DOHH2 (cell line): ENCODE data around the gene CAMK1G.

Experiments
- H3F3A ChIP-seq: fragments of 200-600 bp; sonication (generic), shearing (Covaris generic); 2 replicates; pipeline ENCODE4 v1.6.0; 2016; ENCODE audit warnings: antibody characterized with exemption, mild to moderate bottlenecking; ENCODE audit not compliant: control insufficient read depth, insufficient read depth
- H3K27ac ChIP-seq: fragments of 200-600 bp; sonication (generic); 2 replicates; pipeline ENCODE4 v1.5.1; 2014; ENCODE audit warnings: low read depth, mild to moderate bottlenecking, low read length, moderate library complexity
- H3K27me3 ChIP-seq: fragments of 200-600 bp; sonication (generic); 2 replicates; pipeline ENCODE4 v1.6.1; 2014; ENCODE audit warnings: mild to moderate bottlenecking, low read length, mixed read lengths; ENCODE audit not compliant: control insufficient read depth
- H3K36me3 ChIP-seq: fragments of 200-600 bp; sonication (generic); 2 replicates; pipeline ENCODE4 v1.6.1; 2014; ENCODE audit warnings: mild to moderate bottlenecking, low read length, moderate library complexity, mixed read lengths; ENCODE audit not compliant: control insufficient read depth
- H3K4me1 ChIP-seq: fragments of 200-600 bp; sonication (generic); 2 replicates; pipeline ENCODE4 v1.6.1; 2014; ENCODE audit warnings: mild to moderate bottlenecking, low read length, mixed read lengths; ENCODE audit not compliant: control insufficient read depth
- H3K4me2 ChIP-seq: fragments of 200-600 bp; sonication (generic); 2 replicates; pipeline ENCODE4 v1.6.0; 2014; ENCODE audit warnings: mild to moderate bottlenecking, low read length, moderate library complexity
- H3K4me3 ChIP-seq: fragments of 200-600 bp; sonication (generic); 2 replicates; pipeline ENCODE4 v1.5.1; 2014; ENCODE audit warnings: mild to moderate bottlenecking, low read length, mixed read lengths
- H3K79me2 ChIP-seq: fragments of 200-600 bp; sonication (generic); 2 replicates; pipeline ENCODE4 v1.6.1; 2014; ENCODE audit warnings: mild to moderate bottlenecking, low read length, mixed read lengths; ENCODE audit not compliant: control insufficient read depth
- H3K9me2 ChIP-seq: fragments of 200-600 bp; sonication (generic); replicated peaks from 2 replicates; pipeline ENCODE4 v1.6.1; 2014; ENCODE audit warnings: mild to moderate bottlenecking, low read length, mixed read lengths; ENCODE audit not compliant: control insufficient read depth
- H3K9me3 ChIP-seq: fragments of 200-600 bp; sonication (generic); 2 replicates; pipeline ENCODE4 v1.6.1; 2014; ENCODE audit warnings: antibody characterized with exemption, low read length, mixed read lengths; ENCODE audit not compliant: control insufficient read depth, insufficient read depth
- H4K20me1 ChIP-seq: fragments of 200-600 bp; sonication (generic); 2 replicates; pipeline ENCODE4 v1.6.0; 2014; ENCODE audit warnings: low read depth, mild to moderate bottlenecking, antibody characterized with exemption, low read length, moderate library complexity; ENCODE audit not compliant: control insufficient read depth, insufficient read depth
- CTCF ChIP-seq: fragments of 200-600 bp; sonication (generic); IDR thresholded peaks from one replicate; pipeline ENCODE4 v1.5.1; 2014; ENCODE audit warnings: antibody characterized with exemption, mild to moderate bottlenecking, low read depth, low read length; ENCODE audit not compliant: poor library complexity, severe bottlenecking
- EZH2phosphoT487 ChIP-seq: fragments of 200-600 bp; sonication (generic); IDR thresholded peaks from 2 replicates; pipeline ENCODE4 v1.6.1; 2017; ENCODE audit warnings: borderline replicate concordance, mild to moderate bottlenecking, antibody characterized with exemption, low read length, moderate library complexity, mixed read lengths

The CAMK1G gene

GRCh38 chr1:209612646-209613399 lies 29.3 kb downstream of the CAMK1G start:
- Histone ChIP-seq H3K9me3 (no peaks in the 10 kb centered on the region), H3K36me3 (no peaks in the 10 kb centered on the region)

GRCh38 chr1:209613400-209614150 lies 30.1 kb downstream of the CAMK1G start:
- Histone ChIP-seq H3K9me2 (no peaks in the 10 kb centered on the region), H3K4me3 (no peak overlapping the region), H3F3A (no peaks in the 10 kb centered on the region), H4K20me1 (no peaks in the 10 kb centered on the region), H3K4me2 (no peak overlapping the region), H3K9me3 (no peaks in the 10 kb centered on the region), H3K27me3 (no peaks in the 10 kb centered on the region), H3K4me1 (no peaks in the 10 kb centered on the region), H3K27ac (no peak overlapping the region), H3K36me3 (no peaks in the 10 kb centered on the region), H3K79me2 (no peaks in the 10 kb centered on the region)
- TF ChIP-seq CTCF, result no peak
- no peak for TF ChIP-seq EZH2phosphoT487

More at GRCh38 chr1:209612646-209613399, 29.3 kb downstream of the CAMK1G start:
- Histone ChIP-seq H3K4me3 (no peak overlapping the region), H3K4me1 (no peaks in the 10 kb centered on the region), H3K27ac (no peak overlapping the region), H3K4me2 (no peak overlapping the region), H4K20me1 (no peaks in the 10 kb centered on the region), H3K79me2 (no peaks in the 10 kb centered on the region), H3F3A (no peaks in the 10 kb centered on the region), H3K9me2 (no peaks in the 10 kb centered on the region), H3K27me3 (no peaks in the 10 kb centered on the region)
- TF ChIP-seq EZH2phosphoT487 (no peak), CTCF (no peak)

GRCh38 chr1:209614151-209614420 lies 30.6 kb downstream of the CAMK1G start:
- H3K4me2 ChIP-seq, result no peak overlapping the region
- H3K9me3 ChIP-seq, result no peaks in the 10 kb centered on the region
- no peaks in the 10 kb centered on the region for H3K9me2 ChIP-seq
- H3K27me3 ChIP-seq, result no peaks in the 10 kb centered on the region
- no peaks in the 10 kb centered on the region for H3K36me3 ChIP-seq
- H3K27ac ChIP-seq, result no peak overlapping the region
- H3K4me3 ChIP-seq, result no peak overlapping the region
- H3K4me1 ChIP-seq, result no peaks in the 10 kb centered on the region
- TF ChIP-seq EZH2phosphoT487 (no peak), CTCF (no peak)
- H3K79me2 ChIP-seq, result no peaks in the 10 kb centered on the region
- H4K20me1 ChIP-seq, result no peaks in the 10 kb centered on the region
- H3F3A ChIP-seq, result no peaks in the 10 kb centered on the region
